A673 (cell line): ENCODE results near the gene TUBGCP3.

Source experiments
- CTCF ChIP-seq: fragments of 300-800, 200-600 bp; sonication (generic); conservative IDR thresholded peaks from 2 replicates; pipeline ENCODE4 v1.5.1; 2017; ENCODE audit warnings: low read depth, mild to moderate bottlenecking, antibody characterized with exemption, low read length, moderate library complexity, mixed read lengths
- EZH2 ChIP-seq: fragments of 200-600 bp; sonication (generic); IDR thresholded peaks from 2 replicates; pipeline ENCODE4 v1.6.1; 2017; ENCODE audit warnings: borderline replicate concordance, low read depth, mild to moderate bottlenecking, mixed read lengths, antibody characterized with exemption, low read length; ENCODE audit not compliant: poor library complexity, severe bottlenecking

- TF ChIP-seq CTCF (no peak), EZH2 (no peak)
Observed at GRCh38 chr13:112572366-112572765, 15.6 kb downstream of the TUBGCP3 start.
